HCT116 (cell line): ENCODE results near the gene DNM3. TPM values are rescaled to one million over a fixed set of nuclear protein-coding genes. Genes with fewer than 3 reads are reported as not detected.

Experiments used
- ATAC-seq: fragments of 200-7000 bp; cut with Tn5 transposase; 2 replicates; pipeline ENCODE4 v1.9.1; 2020; ENCODE audit warnings: mild to moderate bottlenecking, moderate library complexity
- BruUV-seq: library from RNA; stranded (reverse); fragments of 400-500 nt; replicated peaks from 2 replicates; lab custom pipeline; 2021; lab: Mats Ljungman, UMichigan
- CTCF ChIA-PET: fragments of 300-600 bp; sonication (Branson Sonifier 250); formaldehyde crosslinking; loops from one replicate; lab custom pipeline; 2021; ENCODE audit warnings: antibody characterized with exemption; lab: Charles Lee
- POLR2A ChIA-PET: fragments of 300-600, 350-600 bp; sonication (Branson Sonifier 250); formaldehyde crosslinking; loops from one replicate; lab custom pipeline; 2021; ENCODE audit warnings: antibody characterized with exemption; lab: Charles Lee
- RAD21 ChIA-PET, 2 experiments: fragments of 300-600 bp; sonication (Branson Sonifier 250); formaldehyde crosslinking; loops; one replicate each; lab custom pipeline; 2023; ENCODE audit warnings: low total read pairs in 2 of 2; ENCODE audit not compliant: uncharacterized antibody in 2 of 2, unreplicated experiment in 2 of 2, low non-redundant PET in 1 of 2; lab: Charles Lee
- DNase-seq: peaks from one replicate; pipeline ENCODE4 v3.0.0-alpha.2; 2010; ENCODE audit warnings: low read depth, low spot score
- H2AFZ ChIP-seq: fragments of 200-600 bp; shearing (Covaris generic), sonication (generic); 2 replicates; pipeline ENCODE4 v1.6.1; 2017; ENCODE audit warnings: low read depth, mixed run types, mixed read lengths, antibody characterized with exemption, low read length; ENCODE audit not compliant: poor library complexity, severe bottlenecking
- H3K27ac ChIP-seq: 2 replicates; pipeline ENCODE4 v1.5.1; 2012; ENCODE audit warnings: low read depth, low read length
- H3K27me3 ChIP-seq: fragments of 200-600 bp; sonication (generic); 2 replicates; pipeline ENCODE4 v1.6.1; 2016; ENCODE audit warnings: mixed run types, low read length, mixed read lengths; ENCODE audit not compliant: insufficient read depth
- H3K36me3 ChIP-seq, 2 experiments: fragments of 200-500 bp in 1 of 2; fragments of 200-600 bp in 1 of 2; sonication (Bioruptor generic) in 1 of 2; sonication (generic) in 1 of 2; 2 replicates each; pipeline versions ENCODE4 v1.5.1 to v1.6.1; 2014 to 2016; ENCODE audit warnings: low read length in 2 of 2, inconsistent platforms in 1 of 2, mixed read lengths in 1 of 2, mixed run types in 1 of 2; ENCODE audit not compliant: insufficient read depth in 2 of 2, control insufficient read depth in 1 of 2
- H3K4me1 ChIP-seq, 2 experiments: fragments of 200-600 bp in 1 of 2; sonication (generic) in 1 of 2; 2 replicates each; pipeline versions ENCODE4 v1.5.1 to v1.6.1; 2012 to 2017; ENCODE audit warnings: low read length in 2 of 2, inconsistent platforms in 1 of 2, mild to moderate bottlenecking in 1 of 2, mixed read lengths in 1 of 2, mixed run types in 1 of 2, moderate library complexity in 1 of 2; ENCODE audit not compliant: insufficient read depth in 2 of 2, control insufficient read depth in 1 of 2
- H3K4me2 ChIP-seq: fragments of 200-600 bp; sonication (generic); 2 replicates; pipeline ENCODE4 v1.6.1; 2017; ENCODE audit warnings: mixed run types, low read length, mixed read lengths
- H3K4me3 ChIP-seq, 2 experiments: fragments of 200-600 bp in 1 of 2; sonication (generic) in 1 of 2; replicated peaks in 1 of 2; 2 replicates each; pipeline ENCODE4 v1.5.1; 2011 to 2016; ENCODE audit warnings: low read length in 2 of 2, control low read depth in 1 of 2, low read depth in 1 of 2, mild to moderate bottlenecking in 1 of 2, mixed read lengths in 1 of 2, mixed run types in 1 of 2
- H3K79me2 ChIP-seq: fragments of 200-600 bp; sonication (generic); 2 replicates; pipeline ENCODE4 v1.6.1; 2017; ENCODE audit warnings: mild to moderate bottlenecking, mixed run types, low read length, moderate library complexity, mixed read lengths; ENCODE audit not compliant: insufficient read depth
- H3K9ac ChIP-seq: fragments of 200-600 bp; sonication (generic); 2 replicates; pipeline ENCODE4 v1.6.1; 2016; ENCODE audit warnings: low read length, mixed read lengths
- H3K9me2 ChIP-seq: fragments of 200-600 bp; sonication (generic), shearing (Covaris generic); 2 replicates; pipeline ENCODE4 v1.6.1; 2017; ENCODE audit warnings: mixed run types, mild to moderate bottlenecking, moderate library complexity; ENCODE audit not compliant: insufficient read depth
- H3K9me3 ChIP-seq, 2 experiments: fragments of 200-500 bp in 1 of 2; fragments of 200-600 bp in 1 of 2; sonication (Bioruptor generic) in 1 of 2; sonication (generic) in 1 of 2; 2 replicates each; pipeline ENCODE4 v1.6.1; 2014 to 2017; ENCODE audit warnings: low read length in 2 of 2, mixed read lengths in 2 of 2, inconsistent platforms in 1 of 2, low read depth in 1 of 2, mild to moderate bottlenecking in 1 of 2, mixed run types in 1 of 2, moderate library complexity in 1 of 2; ENCODE audit not compliant: control insufficient read depth in 1 of 2, insufficient read depth in 1 of 2
- H4K20me1 ChIP-seq: fragments of 200-600 bp; sonication (generic), shearing (Covaris generic); 2 replicates; pipeline ENCODE4 v1.6.1; 2017; ENCODE audit warnings: mixed run types, mild to moderate bottlenecking, moderate library complexity; ENCODE audit not compliant: insufficient read depth
- ATF3 ChIP-seq: IDR thresholded peaks from 2 replicates; pipeline ENCODE4 v1.6.1; 2012
- CEBPB ChIP-seq: IDR thresholded peaks from 2 replicates; pipeline ENCODE4 v1.6.1; 2012; ENCODE audit warnings: low read depth
- EGR1 ChIP-seq: IDR thresholded peaks from 2 replicates; pipeline ENCODE4 v1.6.1; 2012; ENCODE audit warnings: low read depth
- ELF1 ChIP-seq: IDR thresholded peaks from 2 replicates; pipeline ENCODE4 v1.6.1; 2012; ENCODE audit warnings: low read depth, borderline replicate concordance
- EZH2 ChIP-seq: fragments of 200-600 bp; sonication (generic); IDR thresholded peaks from 2 replicates; pipeline ENCODE4 v1.6.1; 2017; ENCODE audit warnings: antibody characterized with exemption, mixed run types
- EZH2phosphoT487 ChIP-seq: fragments of 200-600 bp; IDR thresholded peaks from 2 replicates; pipeline ENCODE4 v1.6.1; 2018; ENCODE audit warnings: antibody characterized with exemption, borderline replicate concordance
- JUND ChIP-seq: IDR thresholded peaks from 2 replicates; pipeline ENCODE4 v1.6.1; 2012
- MAX ChIP-seq: IDR thresholded peaks from 2 replicates; pipeline ENCODE4 v1.6.1; 2012
- POLR2A ChIP-seq: IDR thresholded peaks from 2 replicates; pipeline ENCODE4 v1.7.0; 2011; ENCODE audit warnings: borderline replicate concordance; ENCODE audit not compliant: insufficient read depth, insufficient read length; ENCODE audit errors: extremely low read depth
- POLR2AphosphoS5 ChIP-seq: IDR thresholded peaks from 2 replicates; pipeline ENCODE4 v1.6.1; 2011; ENCODE audit warnings: mild to moderate bottlenecking, low read depth, low read length, moderate library complexity
- RAD21 ChIP-seq: IDR thresholded peaks from 2 replicates; pipeline ENCODE4 v1.6.1; 2012; ENCODE audit warnings: low read depth, mild to moderate bottlenecking
- REST ChIP-seq: IDR thresholded peaks from 2 replicates; pipeline ENCODE4 v1.6.1; 2012; ENCODE audit warnings: low read depth
- SIN3A ChIP-seq: IDR thresholded peaks from 2 replicates; pipeline ENCODE4 v1.6.1; 2012; ENCODE audit warnings: low read depth
- SRF ChIP-seq: IDR thresholded peaks from 2 replicates; pipeline ENCODE4 v1.6.1; 2012; ENCODE audit warnings: low read depth
- YY1 ChIP-seq: IDR thresholded peaks from 2 replicates; pipeline ENCODE4 v1.6.1; 2011; ENCODE audit warnings: low read length, low read depth, moderate library complexity, mild to moderate bottlenecking; ENCODE audit not compliant: insufficient replicate concordance; ENCODE audit errors: extremely low read depth
- ZBTB33 ChIP-seq: IDR thresholded peaks from 2 replicates; pipeline ENCODE4 v1.6.1; 2011; ENCODE audit warnings: mild to moderate bottlenecking, low read length, moderate library complexity; ENCODE audit not compliant: insufficient replicate concordance; ENCODE audit errors: extremely low read depth
- ZFX ChIP-seq: fragments of 450-650 bp; IDR thresholded peaks from 2 replicates; pipeline ENCODE4 v1.6.1; 2017
- intact Hi-C: fragments of 100-400 bp; cut with micrococcal nuclease; formaldehyde crosslinking; loops from 2 replicates; pipeline ENCODE4 v1.10.0; 2022
- total RNA-seq: library from RNA; stranded (reverse); gene quantifications from one replicate; pipeline ENCODE4 v1.2.1, GENCODE V29; 2021; ENCODE audit not compliant: unreplicated experiment

Gene DNM3
- total RNA-seq, 1 experiment from 2014 or later = 3.1 TPM

- Histone ChIP-seq H3K9ac (no peak overlapping the region), H3K27me3 (no peaks in the 10 kb centered on the region), H3K79me2 (no peaks in the 10 kb centered on the region), H3K4me2 (no peak overlapping the region), H3K36me3 (no peaks in the 10 kb centered on the region), H3K9me3 (no peaks in the 10 kb centered on the region), H4K20me1 (no peaks in the 10 kb centered on the region), H3K27ac (no peak overlapping the region), H3K4me3 (no peak overlapping the region), H3K4me1 (no peaks in the 10 kb centered on the region), H3K9me2 (no peaks in the 10 kb centered on the region), H2AFZ (no peak overlapping the region)
- ATAC-seq = no peak
- TF ChIP-seq ZFX (no peak), SIN3A (no peak)
- ChIA-PET RAD21 (no interaction called here), POLR2A (no interaction called here), CTCF (no interaction called here)
- BruUV-seq = no TSS peak
- no peak for DNase-seq
- intact Hi-C loops = no loop called here
Measured at GRCh38 chr1:172177849-172178248, 336.6 kb downstream of the DNM3 start.

- DNase-seq = no peak
- ATAC-seq = no peak
- Histone ChIP-seq H3K79me2 (no peaks in the 10 kb centered on the region), H3K9me2 (no peaks in the 10 kb centered on the region), H2AFZ (no peak overlapping the region), H3K9ac (no peak overlapping the region), H3K4me2 (no peak overlapping the region), H3K36me3 (no peaks in the 10 kb centered on the region), H3K4me1 (no peaks in the 10 kb centered on the region), H4K20me1 (no peaks in the 10 kb centered on the region), H3K9me3 (no peaks in the 10 kb centered on the region), H3K27me3 (no peaks in the 10 kb centered on the region), H3K4me3 (no peak overlapping the region), H3K27ac (no peak overlapping the region)
- ChIA-PET RAD21 (no interaction called here), POLR2A (no interaction called here), CTCF (no interaction called here)
- intact Hi-C loops = no loop called here
- no TSS peak for BruUV-seq
- TF ChIP-seq POLR2A = no peak
- no peak for TF ChIP-seq MAX
- no peak for TF ChIP-seq SRF
- no peak for TF ChIP-seq ATF3
- no peak for TF ChIP-seq EZH2phosphoT487
- no peak for TF ChIP-seq SIN3A
- no peak for TF ChIP-seq RAD21
- TF ChIP-seq YY1 = no peak
- TF ChIP-seq REST = no peak
- TF ChIP-seq EGR1 = no peak
- no peak for TF ChIP-seq JUND
- TF ChIP-seq ZBTB33 = no peak
- no peak for TF ChIP-seq POLR2AphosphoS5
- no peak for TF ChIP-seq CEBPB
- no peak for TF ChIP-seq ZFX
- TF ChIP-seq EZH2 = no peak
- no peak for TF ChIP-seq ELF1
Measured at GRCh38 chr1:172178886-172179285, 337.6 kb downstream of the DNM3 start.
